Measurements from ENCODE around the gene SART3. TPM values are rescaled to one million over a fixed set of nuclear protein-coding genes. Genes with fewer than 3 reads are reported as not detected.

The SART3 gene
- polyA plus RNA-seq, 1 of the 3 experiments (the other 2 are of a cell fraction), result 28.9 TPM

GRCh38 chr12:108589840-108590229 is 28.9 kb upstream of the SART3 start:
- POLR2A ChIA-PET, result no interaction called here

More at GRCh38 chr12:108589840-108590229, 28.9 kb upstream of the SART3 start:
- Histone ChIP-seq H3K9me2 (no peaks in the 10 kb centered on the region), H3K4me2 (no peak overlapping the region), H2AFZ (ENCODE audit: low read depth) (no peak overlapping the region), H3K4me3 (ENCODE audit: low read depth in 2 of 2, low read length in 1 of 2) (no peak overlapping the region), H3K27me3 (ENCODE audit: insufficient read depth) (no peaks in the 10 kb centered on the region), H4K20me1 (ENCODE audit: insufficient read depth) (no peaks in the 10 kb centered on the region), H3K9ac (no peak overlapping the region), H3K27ac (ENCODE audit: low read depth in 2 of 2, low read length in 1 of 2) (no peak overlapping the region), H3F3A (replicated peaks; ENCODE audit: insufficient read depth) (no peaks in the 10 kb centered on the region), H3K9me3 (no peaks in the 10 kb centered on the region), H3K4me1 (ENCODE audit: control insufficient read depth in 1 of 2, insufficient read depth in 2 of 2, low read depth in 1 of 2, low read length in 1 of 2) (peaks cover 0 to 20% of the 10 kb centered on the region in 2 experiments; a peak in 1 of 4 replicates), H3K36me3 (replicated peaks in 1 of 2; ENCODE audit: control insufficient read depth in 1 of 2, insufficient read depth in 2 of 2, low read length in 1 of 2) (peaks cover 0 to 2% of the 10 kb centered on the region in 2 experiments), H3K79me2 (ENCODE audit: insufficient read depth) (no peaks in the 10 kb centered on the region)
- no peak for DNase-seq
- TF ChIP-seq REST (IDR thresholded peaks at IDR 0.05; ENCODE audit: low read depth, low read length) (no peak), ELF1 (IDR thresholded peaks at IDR 0.05) (no peak), TEAD4 (IDR thresholded peaks at IDR 0.05; ENCODE audit: borderline replicate concordance, insufficient read depth) (no peak), TCF12 (IDR thresholded peaks at IDR 0.05) (no peak), NRF1 (IDR thresholded peaks at IDR 0.05; ENCODE audit: low read depth, low read length) (no peak), GATA2 (CRISPR knock-in tag; IDR thresholded peaks at IDR 0.05) (no peak), RAD21 (IDR thresholded peaks at IDR 0.05; ENCODE audit: low read length) (no peak), CHD2 (IDR thresholded peaks at IDR 0.05; ENCODE audit: low read length, partially characterized antibody) (no peak)
- TF ChIP-seq, protein P1, sequence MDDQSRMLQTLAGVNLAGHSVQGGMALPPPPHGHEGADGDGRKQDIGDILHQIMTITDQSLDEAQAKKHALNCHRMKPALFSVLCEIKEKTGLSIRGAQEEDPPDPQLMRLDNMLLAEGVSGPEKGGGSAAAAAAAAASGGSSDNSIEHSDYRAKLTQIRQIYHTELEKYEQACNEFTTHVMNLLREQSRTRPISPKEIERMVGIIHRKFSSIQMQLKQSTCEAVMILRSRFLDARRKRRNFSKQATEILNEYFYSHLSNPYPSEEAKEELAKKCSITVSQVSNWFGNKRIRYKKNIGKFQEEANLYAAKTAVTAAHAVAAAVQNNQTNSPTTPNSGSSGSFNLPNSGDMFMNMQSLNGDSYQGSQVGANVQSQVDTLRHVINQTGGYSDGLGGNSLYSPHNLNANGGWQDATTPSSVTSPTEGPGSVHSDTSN (IDR thresholded peaks at IDR 0.05), result no peak
- CTCF ChIA-PET, result interaction anchor here (0.7 to 3.5 kb wide), 5 partner anchors 19 to 32 kb away, joined by 3 to 21 read pairs (median 6); no protein-coding TSS in a partner anchor
- 75% methylated on average over 2 of the region's 7 CpGs for whole genome bisulfite sequencing (ENCODE audit: low lambda C conversion rate)
